Chondrocyte (in vitro differentiated cells): ENCODE results near the gene SDC4. TPM values are rescaled to one million over a fixed set of nuclear protein-coding genes. Genes with fewer than 3 reads are reported as not detected.

Experiments used
- DNase-seq: peaks from one replicate; pipeline ENCODE4 v3.0.0; 2021; ENCODE audit warnings: mixed read lengths, low spot score
- H3K27ac Mint-ChIP-seq: one replicate; pipeline ENCODE4 v1.8.0; 2021; ENCODE audit warnings: mild to moderate bottlenecking, moderate library complexity, mixed read lengths; ENCODE audit not compliant: unreplicated experiment
- H3K27me3 Mint-ChIP-seq: 2 replicates; pipeline ENCODE4 v1.8.0; 2021; ENCODE audit warnings: low read depth, mixed read lengths
- H3K36me3 Mint-ChIP-seq: 2 replicates; pipeline ENCODE4 v1.8.0; 2021; ENCODE audit warnings: low read depth, mixed read lengths
- H3K4me1 Mint-ChIP-seq: 2 replicates; pipeline ENCODE4 v1.8.0; 2021; ENCODE audit warnings: low read depth, mild to moderate bottlenecking, mixed read lengths
- H3K4me3 Mint-ChIP-seq: one replicate; pipeline ENCODE4 v1.8.0; 2021; ENCODE audit warnings: mild to moderate bottlenecking, moderate library complexity, mixed read lengths; ENCODE audit not compliant: unreplicated experiment
- H3K9me3 Mint-ChIP-seq: 2 replicates; pipeline ENCODE4 v1.8.0; 2021; ENCODE audit warnings: low read depth, mixed read lengths
- CTCF ChIP-seq: fragments of 200-600 bp; sonication (generic); IDR thresholded peaks from 2 replicates; pipeline ENCODE4 v1.5.0; 2021; ENCODE audit warnings: antibody characterized with exemption, mild to moderate bottlenecking, moderate library complexity
- total RNA-seq: library from RNA; stranded (reverse); gene quantifications from 3 replicates; pipeline ENCODE4 v1.2.1, GENCODE V29; 2021

The SDC4 gene
- total RNA-seq, 1 donor from 2014 or later: 21.2 TPM

- H3K4me1 Mint-ChIP-seq: peaks cover 90% of the 10 kb centered on the region
- H3K9me3 Mint-ChIP-seq: no peaks in the 10 kb centered on the region
- no peak for DNase-seq
- H3K27ac Mint-ChIP-seq: peak overlapping the region; percentile 96
- H3K4me3 Mint-ChIP-seq: peak overlapping the region; percentile 40
- TF ChIP-seq CTCF: no peak
- no peaks in the 10 kb centered on the region for H3K27me3 Mint-ChIP-seq
- H3K36me3 Mint-ChIP-seq: no peaks in the 10 kb centered on the region
Observed at GRCh38 chr20:45341579-45341938, 6.7 kb downstream of the SDC4 start.

- Mint-ChIP-seq H3K27me3 (no peaks in the 10 kb centered on the region), H3K9me3 (no peaks in the 10 kb centered on the region), H3K27ac (no peak overlapping the region), H3K4me1 (peaks cover 90% of the 10 kb centered on the region), H3K36me3 (no peaks in the 10 kb centered on the region), H3K4me3 (no peak overlapping the region)
- TF ChIP-seq CTCF: no peak
- DNase-seq: no peak
Observed at GRCh38 chr20:45340951-45341350, 7.3 kb downstream of the SDC4 start.

- no peaks in the 10 kb centered on the region for H3K27me3 Mint-ChIP-seq
Observed at GRCh38 chr20:45340236-45340847, 7.9 kb downstream of the SDC4 start.

GRCh38 chr20:45339799-45340198, 8.4 kb downstream of the SDC4 start:
- Mint-ChIP-seq H3K4me1 (peaks cover 87% of the 10 kb centered on the region), H3K9me3 (no peaks in the 10 kb centered on the region), H3K36me3 (no peaks in the 10 kb centered on the region), H3K27ac (no peak overlapping the region), H3K27me3 (no peaks in the 10 kb centered on the region), H3K4me3 (no peak overlapping the region)
- TF ChIP-seq CTCF: no peak
- DNase-seq: no peak

More at GRCh38 chr20:45340236-45340847, 7.9 kb downstream of the SDC4 start:
- Mint-ChIP-seq H3K9me3 (no peaks in the 10 kb centered on the region), H3K36me3 (no peaks in the 10 kb centered on the region), H3K4me1 (peaks cover 90% of the 10 kb centered on the region), H3K27ac (no peak overlapping the region), H3K4me3 (no peak overlapping the region)
- TF ChIP-seq CTCF: no peak
- DNase-seq: no peak

GRCh38 chr20:45339084-45339483, 9.1 kb downstream of the SDC4 start:
- no peaks in the 10 kb centered on the region for H3K27me3 Mint-ChIP-seq
- H3K4me1 Mint-ChIP-seq: peaks cover 80% of the 10 kb centered on the region
- no peaks in the 10 kb centered on the region for H3K9me3 Mint-ChIP-seq
- no peak for TF ChIP-seq CTCF
- H3K27ac Mint-ChIP-seq: no peak overlapping the region
- no peak for DNase-seq
- no peaks in the 10 kb centered on the region for H3K36me3 Mint-ChIP-seq
- no peak overlapping the region for H3K4me3 Mint-ChIP-seq
